Measurements from ENCODE around the gene DDOST. TPM values are rescaled to one million over a fixed set of nuclear protein-coding genes. Genes with fewer than 3 reads are reported as not detected.

The DDOST gene
- total RNA-seq, 1 donor from 2014 or later: 142 TPM

DNA sequence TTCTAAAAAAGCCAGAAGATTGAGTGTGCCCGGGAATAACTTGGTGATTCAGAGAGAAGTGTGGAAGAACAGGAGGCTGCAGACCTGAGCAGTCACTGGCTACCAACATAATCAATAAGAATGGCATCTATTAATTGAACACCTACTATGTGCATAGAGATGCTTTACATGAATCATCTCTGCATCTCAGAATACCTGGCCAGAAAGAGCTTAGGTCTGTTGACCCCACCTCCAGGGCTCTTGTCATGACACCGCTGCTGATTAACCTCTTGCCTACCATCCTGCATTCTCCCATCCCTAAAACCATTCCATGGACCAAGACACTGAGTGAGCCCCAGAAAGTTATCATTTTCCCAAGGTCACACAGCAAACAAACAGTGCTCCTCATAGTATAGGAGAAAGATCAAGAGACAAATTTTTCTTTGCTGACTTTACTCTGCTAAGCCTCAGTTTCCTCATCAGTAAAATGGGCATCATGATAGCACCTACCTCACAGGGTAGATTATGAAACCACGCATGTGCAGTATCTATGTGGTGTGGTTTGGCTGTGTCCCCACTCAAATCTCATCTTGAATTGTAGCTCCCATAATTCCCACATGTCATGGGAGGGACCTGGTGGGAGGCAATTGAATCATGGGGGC, 44.2 kb downstream of the DDOST start:
- Histone ChIP-seq H3K4me1 (peaks cover 3 to 8% of the 10 kb centered on the region in 2 donors), H3K36me3 (no peaks in the 10 kb centered on the region), H3K27me3 (no peaks in the 10 kb centered on the region), H3K4me3 (peak overlapping the region in 1 of 2 donors; percentile 8), H3K27ac (peak overlapping the region in 1 of 2 donors; percentile 69), H3K9me3 (no peaks in the 10 kb centered on the region)
- TF ChIP-seq, protein P1, sequence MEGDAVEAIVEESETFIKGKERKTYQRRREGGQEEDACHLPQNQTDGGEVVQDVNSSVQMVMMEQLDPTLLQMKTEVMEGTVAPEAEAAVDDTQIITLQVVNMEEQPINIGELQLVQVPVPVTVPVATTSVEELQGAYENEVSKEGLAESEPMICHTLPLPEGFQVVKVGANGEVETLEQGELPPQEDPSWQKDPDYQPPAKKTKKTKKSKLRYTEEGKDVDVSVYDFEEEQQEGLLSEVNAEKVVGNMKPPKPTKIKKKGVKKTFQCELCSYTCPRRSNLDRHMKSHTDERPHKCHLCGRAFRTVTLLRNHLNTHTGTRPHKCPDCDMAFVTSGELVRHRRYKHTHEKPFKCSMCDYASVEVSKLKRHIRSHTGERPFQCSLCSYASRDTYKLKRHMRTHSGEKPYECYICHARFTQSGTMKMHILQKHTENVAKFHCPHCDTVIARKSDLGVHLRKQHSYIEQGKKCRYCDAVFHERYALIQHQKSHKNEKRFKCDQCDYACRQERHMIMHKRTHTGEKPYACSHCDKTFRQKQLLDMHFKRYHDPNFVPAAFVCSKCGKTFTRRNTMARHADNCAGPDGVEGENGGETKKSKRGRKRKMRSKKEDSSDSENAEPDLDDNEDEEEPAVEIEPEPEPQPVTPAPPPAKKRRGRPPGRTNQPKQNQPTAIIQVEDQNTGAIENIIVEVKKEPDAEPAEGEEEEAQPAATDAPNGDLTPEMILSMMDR (IDR thresholded peaks at IDR 0.05): no peak
- no peak for DNase-seq (ENCODE audit: low spot score in 2 of 2)
- intact Hi-C loops (cut with DNase I): no loop called here

DNA sequence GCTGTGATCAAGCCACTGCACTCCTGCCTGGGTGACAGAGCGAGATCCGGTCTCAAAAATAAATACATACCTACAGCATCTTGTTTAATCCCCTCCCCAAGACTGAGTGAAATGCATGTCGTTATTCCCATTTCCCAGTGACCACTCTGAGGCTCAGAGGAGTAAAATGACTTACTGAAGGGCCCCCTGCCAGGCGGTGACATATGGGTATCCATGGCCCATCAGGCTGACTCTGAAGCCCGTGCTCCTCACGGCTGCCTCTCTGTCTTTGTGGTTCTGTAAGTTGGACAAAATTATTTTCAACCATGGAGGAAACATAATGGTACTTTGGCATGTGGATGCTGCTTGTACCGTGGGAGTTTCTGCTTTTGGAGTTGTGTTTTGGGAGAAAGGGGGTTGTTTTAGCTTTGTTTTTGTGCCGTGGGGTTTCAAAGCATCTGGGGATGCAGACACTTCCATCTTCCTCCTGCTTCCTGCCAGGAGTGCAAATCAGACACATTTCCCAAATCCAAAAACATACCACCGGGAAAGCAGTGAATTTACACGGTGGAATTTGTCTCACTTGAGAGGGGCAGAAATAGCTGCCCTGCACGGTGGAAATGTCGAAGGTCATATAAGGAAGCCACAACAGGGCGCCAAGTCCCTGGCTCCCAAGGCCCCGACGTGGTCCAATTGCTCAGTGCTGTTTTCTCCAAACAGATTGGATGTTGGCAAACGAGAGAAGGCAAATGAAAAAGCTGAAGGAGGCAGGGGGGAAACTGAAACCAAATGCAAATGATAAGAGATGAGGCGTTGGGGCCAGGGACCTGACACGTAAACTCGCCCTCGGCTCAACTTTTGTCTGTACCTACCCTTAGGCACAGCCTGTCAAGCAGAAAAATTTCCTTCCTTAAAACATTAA, 45.0 kb downstream of the DDOST start:
- Histone ChIP-seq H3K9me3 (no peaks in the 10 kb centered on the region), H3K4me3 (peak overlapping the region in 1 of 2 donors; percentile 8), H3K27me3 (no peaks in the 10 kb centered on the region), H3K27ac (peak overlapping the region in 1 of 2 donors; percentile 69), H3K36me3 (no peaks in the 10 kb centered on the region), H3K4me1 (peaks cover 3 to 8% of the 10 kb centered on the region in 2 donors)
- no peak for DNase-seq (ENCODE audit: low spot score in 2 of 2)
- intact Hi-C loops (cut with DNase I): no loop called here
- TF ChIP-seq, protein P1 (IDR thresholded peaks at IDR 0.05): no peak

DNA sequence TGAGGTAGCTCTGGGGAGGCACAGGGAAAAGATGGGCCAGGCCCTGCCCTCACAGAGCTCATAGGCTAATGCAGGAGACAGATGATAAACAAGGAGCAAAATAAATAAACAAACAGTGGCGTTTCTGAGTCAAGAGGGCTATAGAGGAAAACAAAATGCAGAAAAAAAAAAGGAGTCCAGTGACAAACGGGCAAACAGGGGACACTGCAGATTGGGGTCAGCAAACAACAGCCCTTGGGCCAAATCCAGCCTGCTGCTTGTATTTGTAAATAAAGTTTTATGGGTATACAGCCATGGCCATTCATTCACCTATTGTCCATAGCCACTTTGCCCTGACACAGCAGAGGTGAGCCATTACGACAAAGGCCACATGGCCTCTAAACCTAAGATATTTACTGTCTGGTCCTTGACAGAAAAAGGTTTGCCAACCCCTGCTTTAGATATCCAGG, 47.0 kb downstream of the DDOST start:
- H3K4me3 ChIP-seq: no peak overlapping the region
- no peaks in the 10 kb centered on the region for H3K27me3 ChIP-seq
- intact Hi-C loops (cut with DNase I): no loop called here
- H3K27ac ChIP-seq: peak overlapping the region in 1 of 2 donors; percentile 10
- no peaks in the 10 kb centered on the region for H3K36me3 ChIP-seq
- H3K4me1 ChIP-seq: peaks cover 3 to 8% of the 10 kb centered on the region in 2 donors
- no peaks in the 10 kb centered on the region for H3K9me3 ChIP-seq
- no peak for DNase-seq (ENCODE audit: low spot score in 2 of 2)
- TF ChIP-seq, protein P1 (IDR thresholded peaks at IDR 0.05): no peak

DNA sequence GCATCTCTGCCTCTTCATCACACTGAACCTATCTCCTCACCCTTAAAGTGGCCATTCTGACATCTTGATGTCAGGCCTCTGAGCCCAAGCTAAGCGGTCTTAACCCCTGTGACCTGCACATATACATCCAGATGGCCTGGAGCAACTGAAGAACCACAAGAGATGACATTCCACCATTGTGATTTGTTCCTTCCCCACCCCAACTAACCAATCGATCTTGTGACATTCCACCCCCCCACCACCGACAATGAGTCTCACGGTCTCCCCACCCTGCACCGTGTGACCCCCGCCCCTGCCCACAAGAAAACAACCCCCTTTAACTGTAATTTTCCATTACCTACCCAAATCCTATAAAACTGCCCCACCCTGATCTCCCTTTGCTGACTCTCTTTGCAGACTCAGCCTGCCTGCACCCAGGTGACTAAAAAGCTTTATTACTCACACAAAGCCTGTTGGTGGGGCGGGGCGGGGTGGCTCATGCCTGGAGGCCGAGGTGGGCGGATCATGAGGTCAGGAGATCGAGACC, 48.9 kb downstream of the DDOST start:
- no peaks in the 10 kb centered on the region for H3K27me3 ChIP-seq
- TF ChIP-seq, protein P1 (IDR thresholded peaks at IDR 0.05): no peak
- no peak overlapping the region for H3K27ac ChIP-seq
- intact Hi-C loops (cut with DNase I): no loop called here
- DNase-seq (ENCODE audit: low spot score in 2 of 2): no peak
- no peaks in the 10 kb centered on the region for H3K9me3 ChIP-seq
- peaks cover 3 to 8% of the 10 kb centered on the region in 2 donors for H3K4me1 ChIP-seq
- no peaks in the 10 kb centered on the region for H3K36me3 ChIP-seq
- H3K4me3 ChIP-seq: no peak overlapping the region

DNA sequence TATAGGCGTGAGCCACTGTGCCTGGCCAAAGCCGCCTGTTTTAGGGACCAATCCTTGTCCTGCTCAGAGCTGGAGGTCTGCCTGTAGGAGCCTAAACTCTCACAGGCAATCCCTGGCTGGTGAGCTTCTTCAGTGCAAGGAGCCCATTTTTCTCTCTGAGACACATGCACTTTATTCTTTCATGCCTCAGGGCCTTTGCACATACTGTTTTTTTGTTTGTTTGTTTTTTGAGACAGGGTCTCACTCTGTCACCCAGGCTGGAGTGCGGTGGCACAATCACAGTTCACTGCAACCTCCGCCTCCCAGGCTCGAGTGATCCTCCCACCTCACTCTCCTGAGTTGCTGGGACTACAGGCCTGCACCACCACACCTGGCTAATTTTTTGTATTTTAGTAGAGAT, 49.5 kb downstream of the DDOST start:
- intact Hi-C loops (cut with DNase I): no loop called here
- Histone ChIP-seq H3K27ac (no peak overlapping the region), H3K9me3 (no peaks in the 10 kb centered on the region), H3K27me3 (no peaks in the 10 kb centered on the region), H3K36me3 (no peaks in the 10 kb centered on the region), H3K4me3 (no peak overlapping the region), H3K4me1 (peaks cover 3 to 8% of the 10 kb centered on the region in 2 donors)
- TF ChIP-seq, protein P1 (IDR thresholded peaks at IDR 0.05): no peak
- no peak for DNase-seq (ENCODE audit: low spot score in 2 of 2)
